Upper lobe of left lung (tissue), 6 donors: Measurements from ENCODE around the gene PPP6R2. TPM values are rescaled to one million over a fixed set of nuclear protein-coding genes. Genes with fewer than 3 reads are reported as not detected.

Experiments used
- ATAC-seq, 2 donors: fragments of 200-7000 bp; cut with Tn5 transposase; one replicate each; pipeline ENCODE4 v1.9.1; 2022; ENCODE audit warnings: mild to moderate bottlenecking in 2 of 2, moderate library complexity in 2 of 2; ENCODE audit not compliant: low FRiP score in 2 of 2
- DNase-seq, 2 donors: peaks; one replicate each; pipeline ENCODE4 v3.0.0-alpha.2; 2019 to 2020
- H3K27ac ChIP-seq, 4 donors: fragments of 200-600 bp; sonication (generic); one replicate each; pipeline ENCODE4 v1.5.1; 2016 to 2019
- H3K27me3 ChIP-seq, 4 donors: fragments of 200-600 bp; sonication (generic); one replicate each; pipeline ENCODE4 v1.5.1; 2017 to 2019
- H3K36me3 ChIP-seq, 4 donors: fragments of 200-600 bp; sonication (generic); one replicate each; pipeline ENCODE4 v1.5.1; 2016 to 2019
- H3K4me1 ChIP-seq, 4 donors: fragments of 200-600 bp; sonication (generic); one replicate each; pipeline ENCODE4 v1.5.1; 2018 to 2019
- H3K4me3 ChIP-seq, 4 donors: fragments of 200-600 bp; sonication (generic); one replicate each; pipeline ENCODE4 v1.5.1; 2017 to 2019; ENCODE audit warnings: mild to moderate bottlenecking in 2 of 4, moderate library complexity in 1 of 4
- H3K9me3 ChIP-seq, 4 donors: fragments of 200-600 bp; sonication (generic); one replicate each; pipeline ENCODE4 v1.5.1; 2018 to 2019
- CTCF ChIP-seq, 6 experiments: fragments of 450-650 bp in 4 of 6; fragments of 200-600 bp in 2 of 6; sonication (generic) in 2 of 6; IDR thresholded peaks; one replicate each; pipeline ENCODE4 v1.5.1; 2016 to 2019; ENCODE audit warnings: antibody characterized with exemption in 6 of 6
- EP300 ChIP-seq, 4 donors: sonication (generic); formaldehyde crosslinking; IDR thresholded peaks; one replicate each; pipeline ENCODE4 v1.5.1; 2017; ENCODE audit warnings: antibody characterized with exemption in 4 of 4, control low read depth in 2 of 4
- POLR2A ChIP-seq, 4 donors: fragments of 450-650 bp; IDR thresholded peaks; one replicate each; pipeline ENCODE4 v1.5.1; 2016 to 2017; ENCODE audit warnings: antibody characterized with exemption in 4 of 4, mild to moderate bottlenecking in 2 of 4
- POLR2AphosphoS5 ChIP-seq, 2 donors: sonication (generic); formaldehyde crosslinking; IDR thresholded peaks; one replicate each; pipeline ENCODE4 v1.5.1; 2017; ENCODE audit warnings: antibody characterized with exemption in 2 of 2
- WGBS, 2 donors: methylation state at CpG; one replicate each; pipeline ENCODE4 v1.1.5; 2017 to 2018; 5-methylcytosine and 5-hydroxymethylcytosine counted together
- total RNA-seq, 6 donors: library from RNA; depleted of rRNA in 4 of 6; stranded (reverse); fragments of >200 nt in 4 of 6; gene quantifications; one replicate each; pipeline versions ENCODE4 v1.1.0 to v1.2.1, GENCODE V29; 2016 to 2021
- donor health status: DM: no; HTN: no; CAD: no; lungs with moderate emphysema.
- donor health status: DM: no; HTN: yes; CAD: no; lungs with severe emphysema.

PPP6R2 gene
- total RNA-seq, 6 donors from 2014 or later, result 53.0 to 264 (median 63.8) TPM

- peak; percentile 0 for ATAC-seq
- WGBS, 2 donors, result 31 to 65% methylated on average over 3 to 11 of the region's 14 CpGs
Observed at GRCh38 chr22:50305393-50305922, 37.7 kb upstream of the PPP6R2 start.

GRCh38 chr22:50305923-50306566 is 37.1 kb upstream of the PPP6R2 start:
- DNase-seq (peak in 1 of 2 donors; percentile 92), ATAC-seq (peak; percentile 59 to 75)
- Histone ChIP-seq H3K4me1 (peaks cover 68 to 84% (median 77%) of the 10 kb centered on the region in 4 donors), H3K9me3 (no peaks in the 10 kb centered on the region), H3K27me3 (no peaks in the 10 kb centered on the region), H3K27ac (peak overlapping the region; percentile 84 to 95 (median 94)), H3K4me3 (peak overlapping the region; percentile 64 to 90 (median 88)), H3K36me3 (no peaks in the 10 kb centered on the region)
- WGBS, 2 donors, result 9 to 17% methylated on average over 6 to 20 of the region's 21 CpGs
- peak; percentile 71 to 80 for TF ChIP-seq POLR2AphosphoS5 (IDR thresholded peaks at IDR 0.05)
- no peak for TF ChIP-seq CTCF (IDR thresholded peaks at IDR 0.05)
- no peak for TF ChIP-seq EP300 (IDR thresholded peaks at IDR 0.05)
- TF ChIP-seq POLR2A (IDR thresholded peaks at IDR 0.05), result peak in 2 of 4 donors; percentile 28 to 72

More at GRCh38 chr22:50305393-50305922, 37.7 kb upstream of the PPP6R2 start:
- peak overlapping the region in 3 of 4 donors; percentile 64 to 90 (median 89) for H3K4me3 ChIP-seq
- H3K36me3 ChIP-seq, result peaks cover 0 to 3% (median 0%) of the 10 kb centered on the region in 4 donors
- TF ChIP-seq POLR2AphosphoS5 (IDR thresholded peaks at IDR 0.05) (no peak), POLR2A (IDR thresholded peaks at IDR 0.05) (no peak), EP300 (IDR thresholded peaks at IDR 0.05) (no peak), CTCF (IDR thresholded peaks at IDR 0.05) (no peak)
- H3K4me1 ChIP-seq, result peaks cover 74 to 90% (median 83%) of the 10 kb centered on the region in 4 donors
- no peaks in the 10 kb centered on the region for H3K27me3 ChIP-seq
- peak overlapping the region; percentile 84 to 95 (median 94) for H3K27ac ChIP-seq
- H3K9me3 ChIP-seq, result no peaks in the 10 kb centered on the region
- DNase-seq, result peak in 1 of 2 donors; percentile 85

GRCh38 chr22:50306753-50307749 is 36.1 kb upstream of the PPP6R2 start, which contains the start of gene PLXNB2:
Gene PLXNB2, minus strand, starts transcription at chr22:50307646. Its CDS starts 17,062 bp downstream, at chr22:50290584.
- 0% methylated on average over 16 to 18 of the region's 105 CpGs for WGBS, 2 donors
- ATAC-seq (peak; percentile 30 to 74), DNase-seq (peak; percentile 82 to 96)
- Histone ChIP-seq H3K27ac (peak within 1 kb of the TSS; percentile 84 to 95 (median 94)), H3K9me3 (no peaks in the 10 kb centered on the region), H3K4me3 (peak within 1 kb of the TSS; percentile 64 to 90 (median 88)), H3K4me1 (peaks cover 58 to 74% (median 67%) of the 10 kb centered on the region in 4 donors), H3K27me3 (no peaks in the 10 kb centered on the region), H3K36me3 (peaks cover 0 to 3% (median 0%) of the 10 kb centered on the region in 4 donors)
- TF ChIP-seq EP300 (IDR thresholded peaks at IDR 0.05) (no peak), CTCF (IDR thresholded peaks at IDR 0.05) (peak in 3 of 6 experiments; percentile 14 to 18 (median 16)), POLR2AphosphoS5 (IDR thresholded peaks at IDR 0.05) (peak; percentile 63 to 84), POLR2A (IDR thresholded peaks at IDR 0.05) (peak in 2 of 4 donors; percentile 32 to 81)

GRCh38 chr22:50307890-50308596 is 35.1 kb upstream of the PPP6R2 start:
- peaks cover 48 to 64% (median 57%) of the 10 kb centered on the region in 4 donors for H3K4me1 ChIP-seq
- ATAC-seq (no peak), DNase-seq (peak in 1 of 2 donors; percentile 81)
- peak overlapping the region in 2 of 4 donors; percentile 6 to 7 for H3K4me3 ChIP-seq
- H3K27ac ChIP-seq, result peak overlapping the region; percentile 83 to 95 (median 94)
- no peaks in the 10 kb centered on the region for H3K27me3 ChIP-seq
- H3K36me3 ChIP-seq, result peaks cover 0 to 3% (median 0%) of the 10 kb centered on the region in 4 donors
- no peaks in the 10 kb centered on the region for H3K9me3 ChIP-seq
- TF ChIP-seq POLR2A (IDR thresholded peaks at IDR 0.05) (no peak), EP300 (IDR thresholded peaks at IDR 0.05) (no peak), CTCF (IDR thresholded peaks at IDR 0.05) (no peak), POLR2AphosphoS5 (IDR thresholded peaks at IDR 0.05) (no peak)
- 31 to 63% methylated on average over 6 of the region's 19 CpGs for WGBS, 2 donors
